Inflammatory macrophage (primary cell): ENCODE data around the gene SFMBT2.
A peak's percentile ranks its signal among the peaks of the same experiment; 100 is the strongest.

Experiments
- DNase-seq, 2 donors: peaks; one replicate each; pipeline ENCODE4 v3.0.0-alpha.2; 2020 to 2022
- total RNA-seq, 18 experiments: gene quantifications; one replicate each; lab custom pipeline; 2026; ENCODE audit warnings: mixed read lengths in 6 of 18, inconsistent platforms in 2 of 18; lab: John Stamatoyannopoulos, UW

Gene SFMBT2
- 11.7 to 68.6 (median 37.4) reads per million in 18 experiments for total RNA-seq

- peak; percentile 76 to 90 for DNase-seq
These were observed at the start of gene SFMBT2 for GRCh38 chr10:7410862-7411670. SFMBT2 (minus strand) TSS chr10:7411034; CDS start chr10:7381898, 29,136 bp downstream.

GRCh38 chr10:7460006-7460405 lies 49.2 kb upstream of the SFMBT2 start:
- no peak for DNase-seq

- peak; percentile 62 to 81 for DNase-seq
These were observed 47.7 kb upstream of the SFMBT2 start for GRCh38 chr10:7458556-7458955.

- DNase-seq: peak; percentile 88 to 90
These were observed 46.9 kb upstream of the SFMBT2 start for GRCh38 chr10:7457478-7458316.

GRCh38 chr10:7449063-7449695 lies 38.3 kb upstream of the SFMBT2 start:
- no peak for DNase-seq

GRCh38 chr10:7445474-7446185 lies 34.8 kb upstream of the SFMBT2 start:
- DNase-seq: peak; percentile 14 to 38

- peak; percentile 32 to 37 for DNase-seq
These were observed 33.8 kb upstream of the SFMBT2 start for GRCh38 chr10:7444551-7445121.

GRCh38 chr10:7443036-7443435 lies 32.2 kb upstream of the SFMBT2 start:
- DNase-seq: no peak

GRCh38 chr10:7441403-7442147 lies 30.7 kb upstream of the SFMBT2 start:
- no peak for DNase-seq

GRCh38 chr10:7439696-7440095 lies 28.9 kb upstream of the SFMBT2 start:
- no peak for DNase-seq

- DNase-seq: peak; percentile 14 to 18
These were observed 27.6 kb upstream of the SFMBT2 start for GRCh38 chr10:7438196-7438986.

- DNase-seq: peak; percentile 60 to 70
These were observed 25.8 kb upstream of the SFMBT2 start for GRCh38 chr10:7436490-7437100.

- no peak for DNase-seq
These were observed 24.8 kb upstream of the SFMBT2 start for GRCh38 chr10:7435674-7436073.

GRCh38 chr10:7434378-7434777 lies 23.5 kb upstream of the SFMBT2 start:
- DNase-seq: no peak

GRCh38 chr10:7433861-7434260 lies 23.0 kb upstream of the SFMBT2 start:
- DNase-seq: no peak

GRCh38 chr10:7432884-7433726 lies 22.3 kb upstream of the SFMBT2 start:
- no peak for DNase-seq

GRCh38 chr10:7428673-7429350 lies 18.0 kb upstream of the SFMBT2 start:
- DNase-seq: no peak

- DNase-seq: no peak
These were observed 15.5 kb upstream of the SFMBT2 start for GRCh38 chr10:7426349-7426748.
